Natural killer cell (primary cell): ENCODE measurements around the gene USP3. TPM values are rescaled to one million over a fixed set of nuclear protein-coding genes. Genes with fewer than 3 reads are reported as not detected.
A peak's percentile ranks its signal among the peaks of the same experiment; 100 is the strongest.

Source experiments
- ATAC-seq, 3 donors: fragments of 150-1000 bp in 2 of 3; fragments of 200-7000 bp in 1 of 3; cut with Tn5 transposase; 1 replicate in 1 of 3; 2 replicates in 2 of 3; pipeline ENCODE4 v1.10.0; 2021; ENCODE audit warnings: mild to moderate bottlenecking in 2 of 3, moderate library complexity in 2 of 3
- DNase-seq, 2 donors: peaks; one replicate each; pipeline versions ENCODE4 v3.0.0 to v3.0.0-alpha.2; 2013 to 2021; ENCODE audit warnings: mixed read lengths in 1 of 2
- H3K27ac ChIP-seq: one replicate; pipeline ENCODE4 v1.5.1; 2013; ENCODE audit warnings: mild to moderate bottlenecking, low read length
- H3K27me3 ChIP-seq: one replicate; pipeline ENCODE4 v1.6.1; 2013; ENCODE audit warnings: low read length; ENCODE audit not compliant: control insufficient read depth, insufficient read depth
- H3K36me3 ChIP-seq: one replicate; pipeline ENCODE4 v1.6.1; 2013; ENCODE audit warnings: low read length; ENCODE audit not compliant: control insufficient read depth, insufficient read depth
- H3K4me1 ChIP-seq: one replicate; pipeline ENCODE4 v1.6.1; 2013; ENCODE audit warnings: low read length; ENCODE audit not compliant: control insufficient read depth, insufficient read depth
- H3K4me3 ChIP-seq: one replicate; pipeline ENCODE4 v1.5.1; 2013; ENCODE audit warnings: low read length
- H3K9me3 ChIP-seq: one replicate; pipeline ENCODE4 v1.6.1; 2013; ENCODE audit warnings: low read length; ENCODE audit not compliant: control insufficient read depth, insufficient read depth
- H3K27ac Mint-ChIP-seq, 2 donors: one replicate each; pipeline ENCODE4 v1.8.0; 2022; ENCODE audit warnings: mild to moderate bottlenecking in 2 of 2, mixed read lengths in 2 of 2, moderate library complexity in 1 of 2
- H3K27me3 Mint-ChIP-seq, 2 donors: one replicate each; pipeline ENCODE4 v1.8.0; 2022; ENCODE audit warnings: low read depth in 2 of 2, mixed read lengths in 2 of 2
- H3K36me3 Mint-ChIP-seq: one replicate; pipeline ENCODE4 v1.8.0; 2022; ENCODE audit warnings: mixed read lengths
- H3K4me1 Mint-ChIP-seq, 2 donors: one replicate each; pipeline ENCODE4 v1.8.0; 2022; ENCODE audit warnings: mixed read lengths in 2 of 2
- H3K4me3 Mint-ChIP-seq: one replicate; pipeline ENCODE4 v1.8.0; 2022; ENCODE audit warnings: mild to moderate bottlenecking, moderate library complexity, mixed read lengths
- H3K9me3 Mint-ChIP-seq, 2 donors: one replicate each; pipeline ENCODE4 v1.8.0; 2022; ENCODE audit warnings: mixed read lengths in 2 of 2
- WGBS: methylation state at CpG from one replicate; pipeline ENCODE4 v1.1.7; 2013; ENCODE audit warnings: missing lambda C conversion rate; ENCODE audit not compliant: insufficient coverage; 5-methylcytosine and 5-hydroxymethylcytosine counted together
- intact Hi-C: fragments of 100-400 bp; cut with micrococcal nuclease; formaldehyde crosslinking; loops from one replicate; pipeline ENCODE4 v1.14.2; 2022
- total RNA-seq, 4 donors: library from RNA; stranded (reverse); fragments of 120-200 nt in 1 of 4; gene quantifications; one replicate each; pipeline versions ENCODE4 v1.2.3 to v1.2.4, GENCODE V29; 2013 to 2022
- TF ChIP-seq, protein P1 (sequence below): fragments of 200-600 bp; IDR thresholded peaks from one replicate; pipeline ENCODE4 v1.8.0; 2022; ENCODE audit warnings: antibody characterized with exemption

Gene USP3
- total RNA-seq, 3 donors from 2014 or later (not counting 1 experiment from before 2014, with no cell fraction given): 163 to 187 (median 169) TPM

DNA sequence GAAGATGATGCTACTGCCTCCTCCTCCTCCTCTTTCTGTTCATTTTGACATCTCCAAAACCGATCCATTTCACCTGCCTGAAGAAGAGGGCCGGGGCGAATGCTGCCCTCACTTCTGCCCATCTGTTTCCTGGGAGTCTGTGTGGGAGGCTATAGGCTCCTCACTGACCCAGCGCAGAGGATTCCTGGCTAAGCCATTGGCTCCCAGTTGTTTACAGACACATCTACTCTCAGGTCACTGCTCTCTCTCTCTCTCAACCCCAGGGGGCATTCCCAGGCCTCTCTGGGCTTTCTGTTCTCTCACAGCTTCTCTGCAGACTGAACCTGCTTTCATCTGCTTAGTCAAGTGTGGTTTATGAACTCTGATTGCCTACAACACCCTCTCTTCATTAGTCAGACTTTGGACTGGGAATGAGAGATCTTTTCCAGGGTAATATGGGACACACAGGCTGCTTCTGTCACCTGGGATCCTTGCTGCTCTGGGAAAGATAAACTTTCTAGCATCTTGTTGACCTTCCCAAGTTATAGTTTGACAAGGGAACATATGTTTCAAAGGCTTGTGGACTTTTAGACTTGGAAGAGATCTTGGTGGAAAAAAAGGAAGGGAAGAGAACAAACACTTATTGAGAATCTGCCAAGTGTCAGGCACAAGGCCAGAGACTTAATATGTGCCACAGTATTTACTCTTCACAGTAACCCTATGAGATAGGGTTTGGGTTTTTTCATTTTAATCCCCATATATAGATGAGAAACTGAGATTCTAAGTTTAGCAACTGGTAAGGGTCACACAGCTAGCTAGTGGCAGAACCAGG is 30.2 kb upstream of the USP3 start:
- H3K4me3 ChIP-seq: no peak overlapping the region
- peak; percentile 63 to 80 (median 73) for ATAC-seq
- peaks cover 0 to 2% of the 10 kb centered on the region in 2 donors for H3K27me3 Mint-ChIP-seq
- no peaks in the 10 kb centered on the region for H3K9me3 ChIP-seq
- peak overlapping the region; percentile 66 for H3K27ac ChIP-seq
- H3K4me1 Mint-ChIP-seq: peaks cover 17 to 24% of the 10 kb centered on the region in 2 donors
- intact Hi-C loops: no loop called here
- H3K9me3 Mint-ChIP-seq: no peaks in the 10 kb centered on the region
- WGBS: 69% methylated on average over 4 of the region's 4 CpGs
- DNase-seq: peak in 1 of 2 donors; percentile 82
- TF ChIP-seq, protein P1, sequence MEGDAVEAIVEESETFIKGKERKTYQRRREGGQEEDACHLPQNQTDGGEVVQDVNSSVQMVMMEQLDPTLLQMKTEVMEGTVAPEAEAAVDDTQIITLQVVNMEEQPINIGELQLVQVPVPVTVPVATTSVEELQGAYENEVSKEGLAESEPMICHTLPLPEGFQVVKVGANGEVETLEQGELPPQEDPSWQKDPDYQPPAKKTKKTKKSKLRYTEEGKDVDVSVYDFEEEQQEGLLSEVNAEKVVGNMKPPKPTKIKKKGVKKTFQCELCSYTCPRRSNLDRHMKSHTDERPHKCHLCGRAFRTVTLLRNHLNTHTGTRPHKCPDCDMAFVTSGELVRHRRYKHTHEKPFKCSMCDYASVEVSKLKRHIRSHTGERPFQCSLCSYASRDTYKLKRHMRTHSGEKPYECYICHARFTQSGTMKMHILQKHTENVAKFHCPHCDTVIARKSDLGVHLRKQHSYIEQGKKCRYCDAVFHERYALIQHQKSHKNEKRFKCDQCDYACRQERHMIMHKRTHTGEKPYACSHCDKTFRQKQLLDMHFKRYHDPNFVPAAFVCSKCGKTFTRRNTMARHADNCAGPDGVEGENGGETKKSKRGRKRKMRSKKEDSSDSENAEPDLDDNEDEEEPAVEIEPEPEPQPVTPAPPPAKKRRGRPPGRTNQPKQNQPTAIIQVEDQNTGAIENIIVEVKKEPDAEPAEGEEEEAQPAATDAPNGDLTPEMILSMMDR: no peak
- H3K4me3 Mint-ChIP-seq: no peak overlapping the region
- H3K27me3 ChIP-seq: no peaks in the 10 kb centered on the region
- peak overlapping the region in 1 of 2 donors; percentile 64 for H3K27ac Mint-ChIP-seq
- H3K4me1 ChIP-seq: peaks cover 29% of the 10 kb centered on the region
- no peaks in the 10 kb centered on the region for H3K36me3 Mint-ChIP-seq
- H3K36me3 ChIP-seq: no peaks in the 10 kb centered on the region

DNA sequence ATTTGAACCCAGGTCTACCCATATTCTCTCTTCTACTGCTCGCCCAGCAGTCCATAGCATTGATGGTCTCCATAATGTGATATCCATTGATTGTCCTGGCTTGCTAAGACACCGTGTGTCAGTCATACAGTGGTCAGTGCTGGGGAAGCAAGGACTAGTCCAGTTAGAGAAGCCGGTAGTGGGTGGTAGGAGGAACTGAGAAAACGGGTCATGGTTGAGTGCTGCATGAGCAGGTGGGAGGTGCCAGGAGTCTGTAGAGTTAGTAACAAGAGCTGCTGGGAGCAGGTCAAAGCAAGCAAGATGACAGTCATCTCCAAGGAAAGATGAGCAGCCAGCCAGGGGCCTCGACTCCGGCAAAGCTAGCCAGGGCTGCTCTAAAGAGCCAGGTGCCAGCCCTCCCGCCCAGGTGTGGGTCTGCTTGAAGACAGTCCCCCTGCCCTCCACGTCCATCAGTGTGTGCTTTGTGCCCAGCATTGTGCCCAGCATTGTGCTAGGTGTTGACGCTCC is 29.5 kb upstream of the USP3 start:
- Histone ChIP-seq H3K4me3 (no peak overlapping the region), H3K9me3 (no peaks in the 10 kb centered on the region), H3K27ac (peak overlapping the region; percentile 66), H3K27me3 (no peaks in the 10 kb centered on the region), H3K4me1 (peaks cover 34% of the 10 kb centered on the region), H3K36me3 (no peaks in the 10 kb centered on the region)
- peaks cover 0 to 2% of the 10 kb centered on the region in 2 donors for H3K27me3 Mint-ChIP-seq
- H3K27ac Mint-ChIP-seq: no peak overlapping the region
- intact Hi-C loops: no loop called here
- H3K9me3 Mint-ChIP-seq: no peaks in the 10 kb centered on the region
- DNase-seq (peak in 1 of 2 donors; percentile 30), ATAC-seq (peak in 1 of 3 donors; percentile 43)
- no peaks in the 10 kb centered on the region for H3K36me3 Mint-ChIP-seq
- TF ChIP-seq, protein P1: no peak
- no peak overlapping the region for H3K4me3 Mint-ChIP-seq
- WGBS: 71% methylated on average over 9 of the region's 9 CpGs
- peaks cover 17 to 28% of the 10 kb centered on the region in 2 donors for H3K4me1 Mint-ChIP-seq

DNA sequence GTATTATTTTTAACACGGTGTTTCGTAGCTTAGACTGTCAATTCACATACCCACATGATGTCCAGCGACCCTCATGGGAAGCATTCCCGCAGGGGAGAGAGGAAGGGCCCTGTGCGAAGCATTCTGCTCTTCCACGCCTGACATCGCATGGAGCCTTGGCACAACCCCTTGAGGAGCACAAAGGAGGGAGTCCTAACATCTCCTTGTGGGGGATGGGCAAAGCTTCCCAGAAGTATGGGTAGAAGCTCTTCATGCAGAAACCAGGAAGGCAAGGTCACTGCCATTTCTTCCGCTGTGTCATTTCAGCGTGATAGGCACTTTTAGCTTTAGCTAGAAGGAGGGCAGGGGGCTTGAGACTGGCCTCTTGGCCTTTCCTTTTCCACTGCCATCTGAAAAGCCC is 28.7 kb upstream of the USP3 start:
- Histone ChIP-seq H3K36me3 (no peaks in the 10 kb centered on the region), H3K27ac (peak overlapping the region; percentile 66), H3K27me3 (no peaks in the 10 kb centered on the region), H3K9me3 (no peaks in the 10 kb centered on the region), H3K4me3 (no peak overlapping the region), H3K4me1 (peaks cover 42% of the 10 kb centered on the region)
- TF ChIP-seq, protein P1: no peak
- Mint-ChIP-seq H3K4me1 (peaks cover 17 to 28% of the 10 kb centered on the region in 2 donors), H3K27me3 (no peaks in the 10 kb centered on the region), H3K9me3 (no peaks in the 10 kb centered on the region), H3K4me3 (no peak overlapping the region), H3K36me3 (no peaks in the 10 kb centered on the region), H3K27ac (no peak overlapping the region)
- DNase-seq: no peak
- WGBS: 98% methylated on average over 9 of the region's 9 CpGs
- ATAC-seq: no peak
- intact Hi-C loops: no loop called here
